ENCODE measurements around the gene SLC25A21. TPM values are rescaled to one million over a fixed set of nuclear protein-coding genes. Genes with fewer than 3 reads are reported as not detected.
"Not testable (repeated sequence)": the region's sequence is repeated elsewhere in the genome, so short reads cannot be mapped to it uniquely, and the experiment has no call there.

Gene SLC25A21
- total and polyA plus RNA-seq, 4 donors: 0.65 to 1.4 (median 1.3) TPM; not detected in 1

GRCh38 chr14:36862237-36862636, 310.2 kb downstream of the SLC25A21 start:
- intact Hi-C loops (cut with DNase I); H3K9me3 ChIP-seq (ENCODE audit: control insufficient read depth, low read length); ATAC-seq (ENCODE audit: low FRiP score); H3K27me3 ChIP-seq (ENCODE audit: control insufficient read depth in 1 of 2, insufficient read depth in 2 of 2, low read length in 1 of 2); DNase-seq; H3K27ac ChIP-seq (ENCODE audit: low read depth in 1 of 2, low read length in 2 of 2); H3K4me1 ChIP-seq (ENCODE audit: control insufficient read depth in 1 of 2, insufficient read depth in 2 of 2, low read length in 2 of 2); H3K36me3 ChIP-seq (ENCODE audit: control insufficient read depth in 1 of 2, insufficient read depth in 2 of 2, low read length in 1 of 2); H3K4me3 ChIP-seq (ENCODE audit: low read length in 2 of 2): not testable (repeated sequence)

DNA sequence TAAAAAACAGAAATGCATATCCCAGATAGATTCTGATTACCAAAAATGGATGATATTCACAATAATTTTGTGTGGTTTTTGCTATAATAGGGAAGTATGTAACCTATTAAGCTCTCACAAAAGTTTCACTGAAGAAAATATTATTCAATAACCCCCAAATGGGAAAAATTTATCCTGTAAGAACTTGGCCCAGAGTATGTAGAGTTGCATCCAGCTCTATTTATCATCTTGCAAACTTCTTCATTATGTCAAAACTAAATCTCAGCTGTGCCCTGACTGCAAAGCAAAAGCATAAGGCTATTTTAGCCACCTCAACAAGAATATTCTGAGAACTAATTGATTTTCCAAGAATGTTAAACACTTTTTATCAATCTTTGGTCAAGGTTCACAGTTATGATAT, 311.6 kb downstream of the SLC25A21 start:
- Histone ChIP-seq H3K4me3 (ENCODE audit: low read length in 2 of 2) (no peak overlapping the region), H3K9me3 (ENCODE audit: control insufficient read depth, low read length) (no peaks in the 10 kb centered on the region), H3K36me3 (ENCODE audit: control insufficient read depth in 1 of 2, insufficient read depth in 2 of 2, low read length in 1 of 2) (no peaks in the 10 kb centered on the region), H3K27me3 (ENCODE audit: control insufficient read depth in 1 of 2, insufficient read depth in 2 of 2, low read length in 1 of 2) (no peaks in the 10 kb centered on the region), H3K27ac (ENCODE audit: low read depth in 1 of 2, low read length in 2 of 2) (no peak overlapping the region), H3K4me1 (ENCODE audit: control insufficient read depth in 1 of 2, insufficient read depth in 2 of 2, low read length in 2 of 2) (no peaks in the 10 kb centered on the region)
- DNase-seq: no peak
- intact Hi-C loops (cut with DNase I): no loop called here
- no peak for ATAC-seq (ENCODE audit: low FRiP score)

DNA sequence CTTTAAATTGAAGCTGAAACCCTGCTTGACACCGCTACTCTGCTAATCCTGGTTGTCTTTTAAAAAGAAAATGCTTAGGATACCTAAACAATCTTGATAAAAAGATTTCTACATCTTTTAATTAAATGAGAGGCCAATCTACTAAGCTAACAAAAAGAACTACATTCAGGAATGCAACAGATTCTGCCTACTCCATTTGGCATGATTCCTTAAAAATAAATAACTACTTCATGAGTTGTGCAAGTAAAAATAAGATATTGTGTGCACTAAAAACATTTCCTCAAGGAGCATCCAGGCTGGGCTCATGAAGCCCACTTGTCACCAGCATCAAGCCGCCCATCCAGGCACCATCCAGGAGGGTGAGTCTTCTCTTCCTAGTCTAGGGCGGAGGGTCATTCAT, 313.3 kb downstream of the SLC25A21 start:
- Histone ChIP-seq H3K27ac (ENCODE audit: low read depth in 1 of 2, low read length in 2 of 2) (no peak overlapping the region), H3K27me3 (ENCODE audit: control insufficient read depth in 1 of 2, insufficient read depth in 2 of 2, low read length in 1 of 2) (no peaks in the 10 kb centered on the region), H3K36me3 (ENCODE audit: control insufficient read depth in 1 of 2, insufficient read depth in 2 of 2, low read length in 1 of 2) (no peaks in the 10 kb centered on the region), H3K4me1 (ENCODE audit: control insufficient read depth in 1 of 2, insufficient read depth in 2 of 2, low read length in 2 of 2) (no peaks in the 10 kb centered on the region), H3K9me3 (ENCODE audit: control insufficient read depth, low read length) (no peaks in the 10 kb centered on the region), H3K4me3 (ENCODE audit: low read length in 2 of 2) (no peak overlapping the region)
- intact Hi-C loops (cut with DNase I): no loop called here
- ATAC-seq (ENCODE audit: low FRiP score) (no peak), DNase-seq (no peak)
- 44% methylated on average over 3 of the region's 3 CpGs for WGBS, 2 donors

GRCh38 chr14:36857842-36858445, 314.5 kb downstream of the SLC25A21 start:
- no peaks in the 10 kb centered on the region for H3K4me1 ChIP-seq (ENCODE audit: control insufficient read depth in 1 of 2, insufficient read depth in 2 of 2, low read length in 2 of 2)
- intact Hi-C loops (cut with DNase I): no loop called here
- ATAC-seq (ENCODE audit: low FRiP score) (peak; percentile 45), DNase-seq (peak in 1 of 2 donors; percentile 56)
- H3K27ac ChIP-seq (ENCODE audit: low read depth in 1 of 2, low read length in 2 of 2): no peak overlapping the region
- no peaks in the 10 kb centered on the region for H3K9me3 ChIP-seq (ENCODE audit: control insufficient read depth, low read length)
- 68 to 71% methylated on average over 5 of the region's 5 CpGs for whole genome bisulfite sequencing, 2 donors
- H3K4me3 ChIP-seq (ENCODE audit: low read length in 2 of 2): no peak overlapping the region
- H3K36me3 ChIP-seq (ENCODE audit: control insufficient read depth in 1 of 2, insufficient read depth in 2 of 2, low read length in 1 of 2): no peaks in the 10 kb centered on the region
- no peaks in the 10 kb centered on the region for H3K27me3 ChIP-seq (ENCODE audit: control insufficient read depth in 1 of 2, insufficient read depth in 2 of 2, low read length in 1 of 2)

DNA sequence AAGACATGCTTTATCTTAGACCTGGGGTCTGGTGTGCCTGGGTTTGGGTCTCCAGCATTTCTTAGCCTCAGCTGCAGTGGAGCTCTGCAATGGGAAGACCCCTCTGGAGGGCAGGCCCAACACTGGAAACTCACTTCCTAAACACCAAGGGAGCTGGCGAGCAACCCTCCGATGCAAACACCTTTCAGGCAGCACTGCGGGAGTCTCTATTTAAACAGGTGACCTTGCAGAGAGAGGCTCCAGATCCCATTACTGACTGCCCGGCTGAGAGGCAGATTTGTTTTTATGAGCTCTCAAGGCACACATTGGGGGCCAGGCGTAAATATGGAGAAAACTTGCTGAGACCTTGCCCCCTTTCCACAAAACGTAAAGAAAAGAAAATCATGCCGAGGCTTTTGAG, 315.3 kb downstream of the SLC25A21 start:
- intact Hi-C loops (cut with DNase I): no loop called here
- ATAC-seq (ENCODE audit: low FRiP score) (no peak), DNase-seq (no peak)
- no peaks in the 10 kb centered on the region for H3K9me3 ChIP-seq (ENCODE audit: control insufficient read depth, low read length)
- WGBS, 2 donors: 85 to 92% methylated on average over 7 of the region's 7 CpGs
- H3K27ac ChIP-seq (ENCODE audit: low read depth in 1 of 2, low read length in 2 of 2): no peak overlapping the region
- H3K4me1 ChIP-seq (ENCODE audit: control insufficient read depth in 1 of 2, insufficient read depth in 2 of 2, low read length in 2 of 2): no peaks in the 10 kb centered on the region
- no peaks in the 10 kb centered on the region for H3K36me3 ChIP-seq (ENCODE audit: control insufficient read depth in 1 of 2, insufficient read depth in 2 of 2, low read length in 1 of 2)
- no peak overlapping the region for H3K4me3 ChIP-seq (ENCODE audit: low read length in 2 of 2)
- no peaks in the 10 kb centered on the region for H3K27me3 ChIP-seq (ENCODE audit: control insufficient read depth in 1 of 2, insufficient read depth in 2 of 2, low read length in 1 of 2)

GRCh38 chr14:36856095-36856878, 316.1 kb downstream of the SLC25A21 start:
- no peaks in the 10 kb centered on the region for H3K4me1 ChIP-seq (ENCODE audit: control insufficient read depth in 1 of 2, insufficient read depth in 2 of 2, low read length in 2 of 2)
- H3K27ac ChIP-seq (ENCODE audit: low read depth in 1 of 2, low read length in 2 of 2): no peak overlapping the region
- no peaks in the 10 kb centered on the region for H3K36me3 ChIP-seq (ENCODE audit: control insufficient read depth in 1 of 2, insufficient read depth in 2 of 2, low read length in 1 of 2)
- no peak for ATAC-seq (ENCODE audit: low FRiP score)
- intact Hi-C loops (cut with DNase I): no loop called here
- no peak for DNase-seq
- no peaks in the 10 kb centered on the region for H3K27me3 ChIP-seq (ENCODE audit: control insufficient read depth in 1 of 2, insufficient read depth in 2 of 2, low read length in 1 of 2)
- no peak overlapping the region for H3K4me3 ChIP-seq (ENCODE audit: low read length in 2 of 2)
- WGBS, 2 donors: 76 to 86% methylated on average over 15 of the region's 15 CpGs
- H3K9me3 ChIP-seq (ENCODE audit: control insufficient read depth, low read length): no peaks in the 10 kb centered on the region

DNA sequence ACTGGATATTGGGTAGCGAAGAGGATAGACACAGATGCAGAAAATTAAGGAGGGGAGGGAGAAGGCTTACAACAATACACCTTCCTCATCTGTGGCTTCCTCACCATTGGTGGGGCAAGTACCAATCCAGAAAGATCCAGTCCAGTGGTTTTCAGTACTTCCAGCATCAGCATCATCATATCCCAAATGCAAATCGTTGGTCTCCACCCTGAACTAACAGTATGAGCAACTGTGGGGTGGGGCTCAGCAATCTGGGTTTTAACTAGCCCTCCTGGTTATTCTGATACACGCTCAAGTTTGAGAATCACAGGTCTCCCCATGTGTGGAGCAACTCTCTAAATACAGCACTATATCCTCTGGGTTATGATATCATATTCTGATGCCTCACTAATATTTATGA, 317.0 kb downstream of the SLC25A21 start:
- Histone ChIP-seq H3K4me1 (ENCODE audit: control insufficient read depth in 1 of 2, insufficient read depth in 2 of 2, low read length in 2 of 2) (no peaks in the 10 kb centered on the region), H3K9me3 (ENCODE audit: control insufficient read depth, low read length) (no peaks in the 10 kb centered on the region), H3K36me3 (ENCODE audit: control insufficient read depth in 1 of 2, insufficient read depth in 2 of 2, low read length in 1 of 2) (no peaks in the 10 kb centered on the region), H3K27ac (ENCODE audit: low read depth in 1 of 2, low read length in 2 of 2) (no peak overlapping the region), H3K27me3 (ENCODE audit: control insufficient read depth in 1 of 2, insufficient read depth in 2 of 2, low read length in 1 of 2) (no peaks in the 10 kb centered on the region), H3K4me3 (ENCODE audit: low read length in 2 of 2) (no peak overlapping the region)
- intact Hi-C loops (cut with DNase I): no loop called here
- DNase-seq: no peak
- no peak for ATAC-seq (ENCODE audit: low FRiP score)
- 90 to 91% methylated on average over 3 of the region's 3 CpGs for WGBS, 2 donors

DNA sequence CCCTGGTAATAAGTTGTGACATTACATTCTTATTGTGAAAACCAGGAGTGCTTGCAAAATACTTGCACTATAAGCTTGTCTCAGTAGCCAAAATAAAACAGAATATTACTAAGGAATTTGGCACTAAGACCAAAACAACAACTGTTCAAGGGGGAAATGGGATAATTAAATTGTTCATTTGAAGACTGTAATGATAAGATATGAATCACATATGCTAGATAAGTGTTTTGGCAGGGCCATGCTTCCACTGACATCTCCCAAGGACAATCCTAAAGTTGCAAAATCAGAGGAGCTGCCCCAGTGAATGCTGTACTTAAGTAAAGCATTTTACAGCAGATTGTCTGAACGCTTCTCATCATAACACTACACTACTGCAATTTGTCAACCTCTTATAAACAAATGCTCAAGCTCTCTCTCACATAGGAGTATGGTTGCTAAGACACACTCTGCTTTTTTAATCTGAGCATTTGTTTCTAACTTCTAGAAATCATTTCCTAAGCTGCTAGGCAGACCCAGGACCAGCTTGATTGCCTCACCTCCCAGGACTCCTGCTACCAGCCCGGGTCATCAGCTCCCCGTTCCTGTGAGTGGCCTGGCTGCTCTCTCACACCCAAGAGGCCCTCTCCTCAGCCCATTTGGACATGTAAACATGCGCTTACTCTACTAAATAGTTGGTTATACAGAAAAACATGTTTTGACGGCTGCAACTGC, 319.3 kb downstream of the SLC25A21 start:
- Histone ChIP-seq H3K27ac (ENCODE audit: low read depth in 1 of 2, low read length in 2 of 2) (no peak overlapping the region), H3K4me1 (ENCODE audit: control insufficient read depth in 1 of 2, insufficient read depth in 2 of 2, low read length in 2 of 2) (no peaks in the 10 kb centered on the region), H3K4me3 (ENCODE audit: low read length in 2 of 2) (no peak overlapping the region), H3K9me3 (ENCODE audit: control insufficient read depth, low read length) (no peaks in the 10 kb centered on the region), H3K27me3 (ENCODE audit: control insufficient read depth in 1 of 2, insufficient read depth in 2 of 2, low read length in 1 of 2) (no peaks in the 10 kb centered on the region), H3K36me3 (ENCODE audit: control insufficient read depth in 1 of 2, insufficient read depth in 2 of 2, low read length in 1 of 2) (no peaks in the 10 kb centered on the region)
- ATAC-seq (ENCODE audit: low FRiP score) (peak; percentile 70), DNase-seq (no peak)
- WGBS, 2 donors: 44 to 53% methylated on average over 5 of the region's 5 CpGs
- intact Hi-C loops (cut with DNase I): no loop called here

DNA sequence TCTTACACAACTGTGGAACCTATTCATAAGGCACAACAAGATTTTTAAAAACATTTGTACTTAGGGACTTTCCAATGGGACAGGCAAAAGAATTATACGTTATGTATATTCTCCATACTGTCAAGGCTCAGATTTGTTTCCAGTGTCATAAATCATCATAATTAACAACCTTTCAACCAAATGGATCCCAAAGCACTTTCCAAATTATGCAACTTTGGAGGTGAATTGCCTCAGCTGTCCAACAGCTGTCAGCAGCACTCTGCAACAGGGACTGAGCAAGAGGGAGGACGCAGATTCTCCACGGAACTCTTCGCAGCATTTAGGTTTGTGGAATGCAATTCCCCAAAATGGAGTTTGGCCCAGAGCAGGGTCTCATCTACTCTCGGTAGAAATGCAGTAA, 324.2 kb downstream of the SLC25A21 start:
- intact Hi-C loops (cut with DNase I): no loop called here
- Histone ChIP-seq H3K4me1 (ENCODE audit: control insufficient read depth in 1 of 2, insufficient read depth in 2 of 2, low read length in 2 of 2) (no peaks in the 10 kb centered on the region), H3K27me3 (ENCODE audit: control insufficient read depth in 1 of 2, insufficient read depth in 2 of 2, low read length in 1 of 2) (no peaks in the 10 kb centered on the region), H3K27ac (ENCODE audit: low read depth in 1 of 2, low read length in 2 of 2) (no peak overlapping the region), H3K4me3 (ENCODE audit: low read length in 2 of 2) (no peak overlapping the region), H3K9me3 (ENCODE audit: control insufficient read depth, low read length) (no peaks in the 10 kb centered on the region), H3K36me3 (ENCODE audit: control insufficient read depth in 1 of 2, insufficient read depth in 2 of 2, low read length in 1 of 2) (no peaks in the 10 kb centered on the region)
- 59 to 82% methylated on average over 5 of the region's 5 CpGs for WGBS, 2 donors
- DNase-seq (no peak), ATAC-seq (ENCODE audit: low FRiP score) (no peak)

Measured in aorta (tissue), 5 donors.